Esophagus squamous epithelium (tissue), 5 donors: ENCODE results near the gene RTL5. TPM values are rescaled to one million over a fixed set of nuclear protein-coding genes. Genes with fewer than 3 reads are reported as not detected.

ENCODE experiments used
- DNase-seq: peaks from one replicate; lab custom pipeline; 2025; lab: John Stamatoyannopoulos, UW
- H3K27ac ChIP-seq, 4 donors: fragments of 200-600 bp; sonication (generic); one replicate each; pipeline ENCODE4 v1.5.1; 2016 to 2019; ENCODE audit warnings: mild to moderate bottlenecking in 1 of 4
- H3K27me3 ChIP-seq, 4 donors: fragments of 200-600 bp; sonication (generic); 1 replicate in 3 of 4; 2 replicates in 1 of 4; pipeline versions ENCODE4 v1.5.1 to v1.6.0; 2017 to 2021; ENCODE audit warnings: antibody characterized with exemption in 1 of 4
- H3K36me3 ChIP-seq, 3 donors: fragments of 200-600 bp; sonication (generic); one replicate each; pipeline ENCODE4 v1.5.1; 2016 to 2019
- H3K4me1 ChIP-seq, 3 donors: fragments of 200-600 bp; sonication (generic); one replicate each; pipeline ENCODE4 v1.5.1; 2017 to 2019
- H3K4me3 ChIP-seq, 4 donors: fragments of 200-600 bp; sonication (generic); 1 replicate in 3 of 4; 2 replicates in 1 of 4; pipeline ENCODE4 v1.5.1; 2016 to 2019; ENCODE audit warnings: mild to moderate bottlenecking in 2 of 4, moderate library complexity in 1 of 4
- H3K9me3 ChIP-seq, 3 donors: fragments of 200-600 bp; sonication (generic); one replicate each; pipeline ENCODE4 v1.5.1; 2016 to 2019
- CTCF ChIP-seq, 6 experiments: fragments of 450-650 bp in 4 of 6; fragments of 200-600 bp in 2 of 6; sonication (generic) in 2 of 6; IDR thresholded peaks; one replicate each; pipeline ENCODE4 v1.5.1; 2016 to 2019; ENCODE audit warnings: antibody characterized with exemption in 6 of 6, mild to moderate bottlenecking in 4 of 6, moderate library complexity in 4 of 6
- POLR2A ChIP-seq, 4 donors: fragments of 450-650 bp; IDR thresholded peaks; one replicate each; pipeline ENCODE4 v1.6.1; 2017; ENCODE audit warnings: antibody characterized with exemption in 4 of 4, mild to moderate bottlenecking in 4 of 4, moderate library complexity in 3 of 4
- WGBS, 2 donors: methylation state at CpG; one replicate each; pipeline ENCODE4 v1.1.5; 2018; 5-methylcytosine and 5-hydroxymethylcytosine counted together
- intact Hi-C: fragments of 100-400 bp; cut with DNase I; formaldehyde crosslinking; loops from one replicate; pipeline ENCODE4 v1.15.0; 2022
- total RNA-seq, 4 donors: library from RNA; depleted of rRNA; stranded (reverse); fragments of >200 nt; gene quantifications; one replicate each; pipeline ENCODE4 v1.1.0, GENCODE V29; 2016
- donor health status: DM: yes; HTN: yes; CAD: no.

Gene RTL5
- total RNA-seq, 4 donors from 2014 or later, result 0.08 to 3.6 (median 0.49) TPM

- no peak overlapping the region for H3K4me3 ChIP-seq
- H3K27me3 ChIP-seq, result no peaks in the 10 kb centered on the region
- WGBS, 2 donors, result 65 to 69% methylated on average over 4 of the region's 4 CpGs
- no peaks in the 10 kb centered on the region for H3K4me1 ChIP-seq
- H3K9me3 ChIP-seq, result no peaks in the 10 kb centered on the region
- intact Hi-C loops, result no loop called here
- H3K27ac ChIP-seq, result no peak overlapping the region
- no peaks in the 10 kb centered on the region for H3K36me3 ChIP-seq
- DNase-seq, result no peak
- TF ChIP-seq POLR2A (IDR thresholded peaks at IDR 0.05) (no peak), CTCF (IDR thresholded peaks at IDR 0.05) (no peak)
Observed at GRCh38 chrX:72165551-72165950, 33.8 kb upstream of the RTL5 start.

- Histone ChIP-seq H3K27ac (no peak overlapping the region), H3K9me3 (peaks cover 0 to 7% (median 0%) of the 10 kb centered on the region in 3 donors), H3K27me3 (no peaks in the 10 kb centered on the region), H3K4me1 (no peaks in the 10 kb centered on the region), H3K36me3 (no peaks in the 10 kb centered on the region), H3K4me3 (no peak overlapping the region)
- WGBS, 2 donors, result 55% methylated on average over 4 to 5 of the region's 10 CpGs
- intact Hi-C loops, result no loop called here
- no peak for DNase-seq
- TF ChIP-seq POLR2A (IDR thresholded peaks at IDR 0.05) (no peak), CTCF (IDR thresholded peaks at IDR 0.05) (no peak)
Observed at GRCh38 chrX:72159769-72160168, 28.1 kb upstream of the RTL5 start.

- no peak overlapping the region for H3K27ac ChIP-seq
- intact Hi-C loops, result no loop called here
- H3K27me3 ChIP-seq, result no peaks in the 10 kb centered on the region
- TF ChIP-seq POLR2A (IDR thresholded peaks at IDR 0.05) (no peak), CTCF (IDR thresholded peaks at IDR 0.05) (no peak)
- WGBS, 2 donors, result 39 to 67% methylated on average over 1 to 2 of the region's 3 CpGs
- no peaks in the 10 kb centered on the region for H3K36me3 ChIP-seq
- no peak for DNase-seq
- H3K4me1 ChIP-seq, result no peaks in the 10 kb centered on the region
- peaks cover 0 to 7% (median 0%) of the 10 kb centered on the region in 3 donors for H3K9me3 ChIP-seq
- no peak overlapping the region for H3K4me3 ChIP-seq
Observed at GRCh38 chrX:72158773-72159172, 27.1 kb upstream of the RTL5 start.

- no peaks in the 10 kb centered on the region for H3K36me3 ChIP-seq
- no peak overlapping the region for H3K27ac ChIP-seq
- no peaks in the 10 kb centered on the region for H3K27me3 ChIP-seq
- no peak overlapping the region for H3K4me3 ChIP-seq
- DNase-seq, result no peak
- no peak for TF ChIP-seq CTCF (IDR thresholded peaks at IDR 0.05)
- no peak for TF ChIP-seq POLR2A (IDR thresholded peaks at IDR 0.05)
- WGBS, 2 donors, result 46 to 75% methylated on average over 2 of the region's 2 CpGs
- no peaks in the 10 kb centered on the region for H3K4me1 ChIP-seq
- intact Hi-C loops, result no loop called here
- H3K9me3 ChIP-seq, result no peaks in the 10 kb centered on the region
Observed at GRCh38 chrX:72146527-72146926, 14.8 kb upstream of the RTL5 start.

GRCh38 chrX:72145181-72145580 lies 13.5 kb upstream of the RTL5 start:
- no peaks in the 10 kb centered on the region for H3K36me3 ChIP-seq
- H3K9me3 ChIP-seq, result no peaks in the 10 kb centered on the region
- no peak overlapping the region for H3K27ac ChIP-seq
- TF ChIP-seq POLR2A (IDR thresholded peaks at IDR 0.05), result no peak
- no peak for TF ChIP-seq CTCF (IDR thresholded peaks at IDR 0.05)
- 44% methylated on average over 2 of the region's 2 CpGs; no CpG with 5 or more reads in 1 of the 2 donors for WGBS, 2 donors
- H3K27me3 ChIP-seq, result no peaks in the 10 kb centered on the region
- intact Hi-C loops, result no loop called here
- no peaks in the 10 kb centered on the region for H3K4me1 ChIP-seq
- no peak overlapping the region for H3K4me3 ChIP-seq
- no peak for DNase-seq
